ENCODE measurements around the gene RIBC2. TPM values are rescaled to one million over a fixed set of nuclear protein-coding genes. Genes with fewer than 3 reads are reported as not detected.

RIBC2 gene
- total RNA-seq = 0.91 and 1.4 TPM in 2 replicates

GRCh38 chr22:45413368-45414211 is at the start of gene RIBC2, which contains the start of gene SMC1B:
Gene RIBC2 (plus strand): TSS chr22:45413693. CDS start chr22:45413887, 194 bp downstream.
Gene SMC1B (minus strand): TSS chr22:45413599. CDS start chr22:45413567, 32 bp downstream.

Other genes starting within 250 kb of the RIBC2 start
- 47.6 and 76.9 TPM in 2 replicates for gene NUP50, start 249.8 kb upstream of the RIBC2 start, total RNA-seq
- gene KIAA0930, start 172.8 kb upstream of the RIBC2 start, total RNA-seq = 25.2 and 29.3 TPM in 2 replicates
- not detected in 2 replicates for gene UPK3A, start 128.7 kb upstream of the RIBC2 start, total RNA-seq
- 10.0 and 12.2 TPM in 2 replicates for gene FAM118A, start 103.8 kb upstream of the RIBC2 start, total RNA-seq
- gene SMC1B, start 94 bp upstream of the RIBC2 start, total RNA-seq = not detected in 2 replicates
- 113 and 416 TPM in 2 replicates for gene FBLN1, start 89.2 kb downstream of the RIBC2 start, total RNA-seq